Left renal cortex interstitium (tissue), 4 donors: ENCODE data around the gene DAB2. TPM values are rescaled to one million over a fixed set of nuclear protein-coding genes. Genes with fewer than 3 reads are reported as not detected.

ENCODE experiments used
- DNase-seq, 4 donors: peaks; one replicate each; pipeline ENCODE4 v3.0.0-alpha.2; 2013; ENCODE audit warnings: low read depth in 4 of 4, low spot score in 2 of 4, missing footprints in 1 of 4
- polyA plus RNA-seq, 4 donors: library from polyadenylated mRNA; unstranded; fragments of 120-200 nt; gene quantifications; one replicate each; pipeline ENCODE4 v1.2.1, GENCODE V29; 2013; ENCODE audit not compliant: insufficient read length in 4 of 4

DAB2 gene
- polyA plus RNA-seq, 4 donors, result 148 to 224 (median 199) TPM

DNA sequence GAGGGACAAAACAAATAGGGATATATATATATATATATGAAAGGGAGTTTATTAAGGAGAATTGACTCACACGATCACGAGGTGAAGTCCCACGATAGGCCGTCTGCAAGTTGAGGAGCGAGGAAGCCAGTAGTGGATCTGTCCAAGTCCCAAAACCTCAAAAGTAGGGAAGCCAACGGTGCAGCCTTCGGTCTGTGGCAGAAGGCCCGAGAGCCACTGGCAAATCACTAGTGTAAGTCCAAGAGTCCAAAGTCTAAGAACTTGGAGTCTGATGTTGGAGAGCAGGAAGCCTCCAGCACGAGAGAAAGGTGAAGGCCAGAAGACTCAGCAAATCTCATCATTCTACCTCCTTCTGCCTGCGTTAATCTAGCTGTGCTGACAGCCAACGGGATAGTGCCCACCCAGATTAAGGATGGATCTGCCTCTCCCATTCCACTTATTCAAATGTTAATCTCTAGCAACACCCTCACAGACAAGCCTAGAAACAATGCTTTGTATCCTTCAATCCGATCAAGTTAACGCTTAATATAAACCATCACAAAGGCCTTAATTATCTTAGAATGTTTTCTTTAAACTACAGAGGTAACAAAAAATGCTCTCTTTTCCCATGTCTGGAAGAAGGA is 23.8 kb upstream of the DAB2 start:
- no peak for DNase-seq

DNA sequence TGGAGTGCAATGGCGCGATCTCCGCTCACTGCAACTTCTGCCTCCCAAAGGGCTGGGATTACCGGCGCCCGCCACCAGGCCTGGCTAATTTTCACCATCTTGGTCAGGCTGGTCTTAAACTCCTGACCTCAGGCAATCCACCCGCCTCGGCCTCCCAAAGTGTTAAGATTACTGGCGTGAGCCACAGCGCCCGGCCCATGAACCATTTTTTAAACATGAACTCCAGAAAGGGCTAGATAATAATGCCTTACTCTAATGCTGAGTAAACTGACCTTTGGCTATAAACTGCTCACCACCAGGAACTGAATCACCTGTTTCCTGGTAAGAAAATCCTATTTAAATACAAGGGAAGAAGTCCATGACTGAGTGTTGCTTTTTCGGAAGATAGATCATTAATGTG is 23.2 kb upstream of the DAB2 start:
- DNase-seq, result no peak

DNA sequence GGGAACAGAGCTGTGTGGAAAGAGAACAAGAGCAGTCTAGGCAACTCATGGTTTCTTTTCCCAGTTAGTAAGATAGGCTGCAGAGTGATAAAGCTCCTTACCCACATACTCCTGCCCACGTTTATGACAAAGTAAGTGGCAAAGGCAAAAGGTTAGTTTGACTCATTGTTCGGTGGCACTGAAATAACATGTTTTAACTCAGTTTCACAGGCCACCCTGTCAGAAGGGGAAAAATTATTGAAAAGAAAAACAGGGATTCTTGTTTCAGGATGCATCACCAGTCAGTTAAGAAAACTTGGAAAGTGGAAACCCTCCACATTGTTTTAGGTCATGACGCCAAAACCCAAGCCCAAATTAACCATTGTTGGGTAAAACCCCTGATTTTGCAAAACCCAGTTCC is 22.3 kb upstream of the DAB2 start:
- no peak for DNase-seq

DNA sequence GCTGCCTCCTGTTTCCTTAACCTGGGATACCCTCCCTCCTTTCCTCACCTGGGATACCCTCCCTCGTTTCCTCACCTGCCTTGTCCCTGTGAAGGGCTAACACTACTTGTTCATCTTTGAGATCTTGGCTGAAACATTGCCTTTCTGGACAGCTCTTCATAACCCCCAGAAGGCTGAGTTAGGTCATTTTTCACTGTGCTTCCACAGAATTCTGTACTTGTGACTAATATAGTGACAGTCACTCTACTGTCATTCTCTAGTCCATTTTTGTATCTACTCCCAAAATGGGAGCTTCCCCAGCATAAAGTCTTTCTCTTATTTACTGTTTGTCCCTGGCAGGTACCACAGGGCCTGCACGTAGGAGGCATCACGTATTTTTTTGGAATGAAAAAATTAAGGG is 21.5 kb upstream of the DAB2 start:
- DNase-seq, result no peak

DNA sequence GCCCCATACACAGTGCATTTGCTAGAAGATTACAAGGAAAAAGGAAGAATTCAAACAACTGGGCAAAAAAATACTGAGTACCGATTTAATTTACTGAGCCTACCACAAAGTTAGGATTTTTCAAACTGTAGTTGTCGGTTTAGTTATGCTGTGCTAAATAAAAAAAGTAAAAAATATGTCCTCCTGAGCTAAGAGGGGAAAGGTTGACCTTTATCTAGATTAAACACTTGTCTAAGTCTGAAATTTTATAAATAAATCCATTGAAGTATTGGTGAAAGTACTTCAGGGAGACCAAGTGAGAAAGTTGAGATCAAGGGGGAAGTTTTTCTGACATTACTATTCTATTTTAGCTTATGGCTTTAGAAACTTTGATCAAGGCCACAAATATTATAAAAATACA is 19.1 kb upstream of the DAB2 start:
- no peak for DNase-seq

DNA sequence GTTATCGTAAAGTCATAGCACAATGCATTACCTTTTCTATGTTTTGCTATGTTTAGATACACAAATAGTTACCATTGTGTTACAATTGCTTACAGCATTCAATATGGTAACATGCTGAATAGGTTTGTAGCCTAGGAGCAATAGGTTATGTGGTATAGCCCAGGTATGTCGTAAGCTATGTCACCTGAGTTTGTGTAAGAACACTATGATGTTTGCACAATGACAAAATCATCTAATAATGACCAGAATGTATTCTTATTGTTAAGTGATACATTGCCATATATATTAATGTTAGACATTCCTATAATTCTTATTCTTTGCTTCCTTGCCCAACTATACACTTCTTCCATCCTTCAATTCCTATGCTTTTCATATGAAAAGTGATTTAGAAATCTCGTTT is 18.2 kb upstream of the DAB2 start:
- DNase-seq, result no peak

DNA sequence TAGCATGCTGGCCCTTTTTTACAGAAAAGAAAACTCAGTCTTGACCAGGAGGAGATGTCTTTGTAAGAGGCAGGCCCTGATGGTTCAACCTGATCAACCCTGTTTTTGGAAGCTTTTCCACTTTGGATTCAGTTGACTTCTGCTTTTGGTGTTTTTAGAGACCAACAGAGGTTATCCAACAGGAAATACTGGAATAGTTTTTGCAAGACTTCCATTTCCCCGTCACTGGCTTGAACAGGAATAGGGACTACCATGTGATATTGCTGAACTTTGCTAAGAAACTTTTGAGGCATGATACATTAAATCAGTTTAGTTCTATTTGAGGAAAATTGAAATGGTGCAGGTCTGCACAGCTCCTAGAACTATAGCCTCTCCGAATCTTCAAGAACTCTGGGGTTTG is 17.1 kb upstream of the DAB2 start:
- no peak for DNase-seq

DNA sequence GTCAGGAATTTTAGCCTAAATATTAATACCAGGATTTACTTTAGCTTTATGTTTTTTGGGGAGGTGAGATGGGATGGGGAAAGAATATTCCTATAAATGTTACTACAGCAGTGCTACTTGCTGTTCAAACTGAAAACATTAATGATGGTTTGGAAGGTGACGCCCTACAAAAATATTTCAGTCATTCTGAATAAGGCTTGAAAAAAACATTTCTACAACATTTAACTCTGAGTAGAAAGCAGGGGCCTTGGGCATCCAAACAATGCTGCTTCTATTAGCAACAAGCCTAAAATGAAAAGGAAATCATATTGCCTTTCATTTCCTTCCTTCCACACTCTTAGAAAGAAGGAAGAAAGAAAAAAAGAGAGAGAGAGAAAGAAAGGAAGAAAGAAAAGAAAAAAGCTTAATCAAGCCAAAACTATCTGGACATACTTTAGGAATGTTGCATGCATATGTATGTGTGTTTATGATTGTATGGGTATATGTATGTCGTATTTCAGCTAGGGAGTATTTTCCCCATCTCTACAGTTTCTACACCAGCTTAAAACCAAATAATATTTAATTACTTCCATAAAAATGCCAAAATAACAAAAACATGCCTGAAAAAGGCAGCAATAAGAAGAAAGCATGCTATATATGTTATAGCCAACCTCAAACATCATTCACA is 16.3 kb upstream of the DAB2 start:
- no peak for DNase-seq

DNA sequence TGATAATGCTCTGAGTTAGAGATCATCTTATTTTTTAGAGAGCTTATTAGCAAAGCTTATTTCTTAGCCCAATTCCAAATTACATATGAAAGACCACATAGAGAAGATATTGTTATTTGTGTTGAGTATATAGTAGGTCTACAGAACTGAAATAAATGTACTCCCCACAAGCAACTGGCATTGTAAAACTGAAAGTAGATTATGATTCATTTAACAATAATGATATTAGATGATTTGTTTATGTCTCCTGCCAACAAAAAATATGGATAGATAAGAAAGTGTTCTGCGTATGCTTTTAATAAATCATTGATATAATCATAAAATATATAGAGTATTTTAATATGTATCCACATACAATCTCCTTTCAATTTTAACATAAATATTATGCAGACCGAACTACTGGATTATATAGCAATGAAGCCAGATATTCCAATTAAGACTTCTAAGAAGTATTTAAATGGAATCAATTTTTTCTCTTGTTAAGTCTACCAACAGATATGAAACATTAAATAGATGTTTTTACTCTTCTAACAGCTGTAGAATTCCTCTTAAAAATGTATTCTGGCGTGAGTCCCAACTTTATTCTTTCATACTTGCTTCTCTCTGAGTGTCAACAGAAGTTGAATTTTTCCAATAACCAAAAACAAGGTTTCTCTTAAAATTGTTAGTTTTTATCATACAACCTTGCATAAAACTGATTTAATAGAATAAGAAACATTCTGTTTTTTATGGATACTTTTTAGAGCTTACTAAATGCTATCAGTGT is 15.6 kb upstream of the DAB2 start:
- no peak for DNase-seq

DNA sequence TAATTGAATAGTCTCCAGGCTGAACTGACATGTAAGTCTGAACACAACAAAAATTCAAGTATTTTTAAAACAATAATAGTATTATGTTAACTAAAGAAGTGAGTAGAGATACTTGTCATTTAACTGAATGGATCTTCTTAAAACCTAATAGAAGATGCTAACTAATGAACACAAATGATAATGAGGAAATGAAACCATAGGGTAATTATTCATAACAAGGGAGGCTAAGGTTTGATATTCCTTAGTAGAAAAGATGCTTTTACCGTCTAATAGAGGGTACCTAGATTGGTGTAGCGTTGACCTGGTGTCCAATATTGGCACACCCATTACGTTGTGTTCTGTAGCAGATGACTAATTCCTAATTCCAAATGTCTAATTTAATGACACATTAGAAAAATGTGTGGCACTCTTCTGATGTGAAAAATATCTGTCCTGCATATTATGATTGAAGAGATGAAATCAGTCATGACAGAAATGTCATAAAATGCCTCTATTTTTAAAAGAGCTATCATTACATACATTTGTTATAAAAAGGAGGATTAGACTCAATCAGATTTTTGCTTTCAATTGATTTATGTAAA is 14.9 kb upstream of the DAB2 start:
- no peak for DNase-seq

DNA sequence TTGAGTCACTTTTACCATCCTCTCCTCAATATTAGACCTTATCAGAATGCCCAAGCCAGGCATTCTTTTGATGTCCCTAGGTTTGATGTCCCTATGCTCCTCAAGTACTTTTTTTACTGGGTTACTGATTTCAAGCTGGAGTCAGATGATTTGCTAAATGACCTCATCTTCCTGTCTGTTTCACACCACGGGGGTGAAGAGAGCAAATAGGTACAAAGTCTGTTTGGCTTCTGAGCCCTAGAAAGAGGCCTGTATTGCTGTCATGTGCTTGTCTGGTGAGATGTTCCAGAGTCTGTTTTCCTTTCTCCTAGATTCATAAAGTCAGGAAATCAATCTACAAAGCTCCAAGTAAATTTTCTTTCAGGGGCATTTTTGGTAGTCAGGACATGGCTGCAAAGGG is 12.7 kb upstream of the DAB2 start:
- no peak for DNase-seq

DNA sequence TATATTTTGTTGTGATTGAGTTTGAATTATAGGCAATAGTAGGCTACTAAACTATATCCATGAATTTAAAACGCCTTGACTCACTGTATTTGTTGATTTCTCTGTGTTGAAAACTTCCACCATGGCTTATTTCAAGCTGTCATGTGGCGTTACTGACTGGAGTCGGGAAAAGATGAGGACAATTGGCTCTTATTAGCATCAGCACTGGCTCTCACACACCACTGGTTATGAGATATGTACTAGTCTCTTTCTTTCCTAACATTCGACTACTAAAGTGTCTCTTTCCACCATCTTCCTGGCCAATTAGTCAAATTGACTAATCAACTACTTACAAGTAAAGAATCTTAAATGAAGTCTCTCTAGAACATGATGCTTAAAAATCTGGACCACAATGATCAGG is 9.1 kb upstream of the DAB2 start:
- DNase-seq, result no peak

DNA sequence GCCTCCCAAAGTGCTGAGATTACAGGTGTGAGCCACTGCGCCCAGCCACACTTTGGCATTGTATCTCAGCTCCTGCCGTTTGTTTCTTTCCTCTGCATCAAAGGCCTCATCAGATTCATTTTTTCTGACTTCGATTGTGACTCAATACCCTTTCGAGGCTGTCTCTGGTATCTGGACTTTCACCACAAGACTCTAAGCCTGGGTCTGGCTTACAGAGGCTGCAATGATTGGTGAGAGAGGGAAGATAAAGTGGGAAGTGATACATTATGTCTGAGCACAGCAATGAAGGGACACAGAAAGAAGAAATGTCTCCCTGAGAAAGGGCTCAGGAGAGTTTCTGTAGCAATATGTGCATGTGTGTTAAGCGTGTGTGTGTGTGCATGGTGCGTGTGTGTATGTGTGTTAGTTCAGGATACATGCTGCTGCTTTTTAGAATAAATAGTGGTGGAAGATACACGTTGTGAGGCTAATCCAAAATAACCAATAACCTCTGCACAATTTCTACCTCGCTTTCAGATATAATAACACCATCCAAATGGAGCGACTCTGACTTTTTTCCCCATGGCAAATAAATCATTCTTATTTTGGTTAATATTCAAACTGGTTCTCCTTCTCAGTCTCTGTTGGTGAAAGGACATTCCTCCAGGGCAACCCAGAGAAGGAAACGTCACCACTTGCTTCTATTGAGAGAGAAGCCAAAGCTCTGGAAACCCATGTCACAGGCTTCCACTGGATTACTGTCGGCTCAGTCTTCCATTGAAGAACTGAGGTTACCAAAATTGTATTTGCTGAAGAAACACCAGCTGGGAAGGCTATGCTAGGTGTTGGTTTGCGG is 8.1 kb upstream of the DAB2 start:
- no peak for DNase-seq

DNA sequence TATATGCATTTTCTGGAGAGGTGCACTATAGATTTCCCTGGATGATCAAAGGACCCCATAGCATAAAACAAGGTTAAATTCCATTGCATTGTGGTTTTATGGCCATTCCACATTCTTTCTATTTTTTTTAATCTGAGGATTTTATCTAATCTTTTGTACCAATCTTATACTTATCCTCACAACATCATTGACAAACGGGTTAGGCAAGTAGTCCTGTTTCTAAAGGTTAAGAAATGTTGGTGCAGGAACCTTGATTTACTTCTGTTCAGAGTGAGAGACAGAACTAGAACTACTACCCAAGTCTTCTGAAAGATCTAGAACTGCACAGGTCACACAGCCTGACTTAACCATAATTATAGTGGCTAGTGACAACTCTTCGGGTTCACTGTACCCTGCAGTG is 5.7 kb upstream of the DAB2 start:
- DNase-seq, result no peak

DNA sequence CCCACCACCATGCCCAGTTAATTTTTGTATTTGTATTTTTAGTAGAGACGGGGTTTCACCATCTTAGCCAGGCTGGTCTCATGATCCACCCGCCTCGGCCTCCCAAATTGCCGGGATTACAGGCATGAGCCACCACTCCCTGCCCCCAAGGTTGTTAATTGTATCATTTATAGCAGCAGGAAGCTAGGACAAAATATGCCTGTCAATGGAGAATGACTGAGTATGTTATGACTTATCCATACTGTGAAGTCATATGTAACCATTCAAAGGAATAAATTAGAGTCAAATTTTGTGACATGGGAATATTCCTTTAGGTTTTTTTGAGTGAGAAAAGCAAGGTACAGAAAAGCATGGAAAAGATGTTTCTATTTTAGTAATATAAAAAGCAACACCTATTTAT is 3.9 kb upstream of the DAB2 start:
- no peak for DNase-seq

DNA sequence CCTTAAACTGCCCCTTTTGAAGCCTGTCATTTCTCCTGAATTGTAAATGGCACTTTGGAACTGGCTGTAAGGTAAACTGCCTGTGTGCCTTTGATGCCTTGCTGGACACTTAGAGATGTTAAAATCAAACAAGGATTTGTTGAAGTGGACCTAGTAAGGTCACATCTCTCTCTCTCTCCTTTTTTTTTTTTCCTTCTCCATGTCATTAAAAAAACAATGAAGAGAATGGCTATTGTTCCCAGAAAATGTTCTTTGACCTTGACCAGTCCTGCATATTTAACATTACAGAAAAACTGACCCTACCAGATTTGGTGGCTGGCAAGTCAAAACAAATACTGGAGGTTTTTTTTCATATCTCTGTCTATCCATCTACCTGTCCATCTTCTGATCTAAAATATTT is 2.9 kb upstream of the DAB2 start:
- DNase-seq, result no peak

DNA sequence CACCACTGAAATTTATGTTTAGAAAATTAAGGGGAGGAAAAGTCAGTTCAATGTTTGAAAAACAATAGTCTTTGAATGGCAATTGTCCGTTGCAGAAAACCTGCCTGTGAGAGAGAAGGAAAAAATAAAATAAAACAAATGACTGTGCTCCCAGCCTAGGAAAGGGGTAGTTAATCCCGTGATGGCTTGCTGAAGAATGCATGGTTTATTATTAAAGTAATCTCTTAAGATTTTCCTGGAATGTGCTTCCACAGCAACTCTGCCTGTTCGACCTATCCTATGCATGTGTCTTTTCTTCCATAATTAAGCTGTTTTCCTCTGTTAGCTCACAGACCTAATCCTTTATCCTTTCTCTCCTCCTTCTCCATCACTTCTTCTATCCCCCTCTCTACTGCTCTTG is 2.4 kb upstream of the DAB2 start:
- DNase-seq, result no peak

DNA sequence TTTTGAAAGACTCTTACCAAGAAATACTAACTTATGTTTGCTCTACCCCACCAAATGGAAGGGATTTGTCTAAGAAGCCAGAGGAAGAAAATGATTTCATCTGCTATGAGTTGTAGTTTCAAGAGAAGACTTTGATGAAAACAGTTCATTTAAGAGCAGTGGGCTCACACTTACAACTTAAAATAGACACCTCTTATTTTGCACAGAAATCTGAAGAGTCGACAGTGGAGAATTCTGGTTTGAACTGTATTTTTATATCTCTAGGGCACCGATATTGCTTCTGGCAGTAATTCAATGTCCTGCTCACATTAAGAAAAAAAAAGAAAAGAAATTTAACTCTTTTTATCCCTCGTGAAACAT is 1.9 kb upstream of the DAB2 start:
- no peak for DNase-seq

DNA sequence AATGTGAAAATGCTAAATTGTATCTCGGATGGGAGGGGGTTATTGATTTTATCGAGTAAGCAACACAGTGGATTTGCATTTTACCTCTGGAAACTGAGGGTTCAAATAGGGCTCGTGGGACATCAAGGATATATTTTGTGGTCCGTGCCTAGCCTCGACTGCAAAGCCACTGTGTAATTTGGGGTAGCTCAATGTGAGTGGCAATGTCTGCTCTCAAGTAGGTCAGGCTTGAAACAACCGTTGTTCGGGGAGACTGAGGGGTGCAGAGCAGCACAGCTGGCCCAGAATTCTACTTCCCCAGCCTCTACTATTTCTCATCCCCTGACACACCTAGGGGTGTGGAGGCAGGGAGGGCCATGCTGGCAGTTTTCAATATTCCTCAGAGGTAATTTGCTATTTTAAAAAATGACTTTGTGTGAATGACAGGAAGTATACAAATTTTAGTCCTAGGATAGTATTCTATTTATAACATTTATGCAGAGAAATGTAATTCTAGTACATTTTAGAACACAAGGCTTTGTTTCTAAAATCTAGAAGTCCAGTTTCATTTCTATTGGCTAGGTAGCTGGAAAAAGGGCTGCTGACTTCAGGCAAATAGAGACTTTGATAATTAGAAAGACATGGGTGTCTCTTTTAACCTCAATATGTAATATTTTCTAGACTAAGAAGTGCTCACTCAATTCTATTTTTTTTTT is 1.4 kb upstream of the DAB2 start:
- no peak for DNase-seq

DNA sequence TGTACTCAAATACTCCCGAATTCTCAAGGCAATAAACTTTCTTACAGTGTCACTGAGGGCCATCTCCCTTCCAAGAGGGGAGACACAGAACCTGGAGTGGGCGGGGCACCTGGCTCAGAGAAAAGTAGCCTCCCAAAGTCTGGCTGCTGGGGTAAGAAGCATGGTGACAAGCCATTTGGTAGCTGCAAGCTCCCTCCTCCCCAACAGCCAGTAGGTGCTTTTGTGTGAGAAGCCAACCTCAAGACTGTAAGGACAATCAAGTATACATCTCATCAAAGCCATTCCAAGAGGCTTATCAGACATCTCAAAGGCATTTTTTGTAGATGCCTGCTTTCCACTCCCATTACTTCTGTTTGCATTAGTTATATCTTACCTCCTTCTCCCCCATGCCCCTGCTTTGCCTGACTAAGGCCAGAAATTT is 1.4 kb downstream of the DAB2 start:
- no peak for DNase-seq
